Measurements from ENCODE around the gene S100A14.
"Not testable (repeated sequence)": the region's sequence is repeated elsewhere in the genome, so short reads cannot be mapped to it uniquely, and the experiment has no call there.

Gene S100A14

GRCh38 chr1:153614189-153614900 lies 1.8 kb downstream of the S100A14 start:
- DNase-seq = no peak

DNA sequence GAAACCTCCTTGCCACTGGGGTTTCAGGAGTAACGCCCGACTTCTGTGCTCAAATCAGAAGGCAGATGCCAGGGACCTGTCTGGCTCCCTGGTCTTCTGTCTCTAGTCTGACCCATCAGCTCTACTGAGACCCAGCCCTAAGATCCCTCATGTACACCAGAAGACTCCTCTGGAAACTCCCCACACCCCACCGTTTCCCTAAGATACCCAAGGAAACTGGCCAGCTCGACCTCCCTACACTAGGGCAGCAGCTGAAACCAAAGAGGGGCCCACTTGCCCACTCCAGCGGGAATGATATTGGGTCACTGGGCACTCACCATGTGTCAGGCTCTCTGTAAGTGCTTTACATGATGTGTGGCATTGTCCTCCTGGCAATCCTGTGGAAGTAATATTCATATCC lies 2.7 kb downstream of the S100A14 start:
- DNase-seq = no peak

DNA sequence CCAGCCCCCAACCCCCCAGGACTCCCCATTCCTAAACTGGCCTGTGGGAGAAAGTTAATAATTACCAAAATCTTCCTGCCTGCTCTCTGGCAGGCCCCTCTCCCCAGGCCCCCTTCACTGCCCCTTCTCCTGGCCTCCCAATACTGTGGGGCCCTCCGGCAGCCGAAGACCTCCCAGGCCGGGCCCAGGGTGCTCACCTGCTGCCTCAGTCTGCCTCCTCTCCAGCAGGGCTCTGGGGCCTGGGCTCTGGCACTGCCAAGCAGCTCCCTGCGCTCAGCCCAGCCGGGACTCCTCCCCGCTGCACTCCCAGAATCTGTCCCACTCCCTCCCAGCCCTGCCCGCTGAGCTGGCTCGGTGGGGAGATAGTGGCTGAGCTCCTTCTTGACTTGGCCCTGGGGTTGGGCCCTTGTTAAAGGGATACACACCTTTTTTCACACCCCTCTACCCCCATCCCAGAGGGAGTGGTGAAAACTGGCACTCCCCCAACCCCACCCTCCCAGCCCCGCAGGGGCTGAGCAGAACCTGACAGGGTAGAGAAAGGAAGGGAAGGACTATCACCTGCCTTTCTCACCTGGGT lies 3.3 kb downstream of the S100A14 start, which contains the start of gene S100A16:
TSS of gene S100A16 (minus strand) at position 383 of the 577 bp plus-strand sequence. CDS start 4,986 bp downstream, outside the sequence.
- DNase-seq = no peak

DNA sequence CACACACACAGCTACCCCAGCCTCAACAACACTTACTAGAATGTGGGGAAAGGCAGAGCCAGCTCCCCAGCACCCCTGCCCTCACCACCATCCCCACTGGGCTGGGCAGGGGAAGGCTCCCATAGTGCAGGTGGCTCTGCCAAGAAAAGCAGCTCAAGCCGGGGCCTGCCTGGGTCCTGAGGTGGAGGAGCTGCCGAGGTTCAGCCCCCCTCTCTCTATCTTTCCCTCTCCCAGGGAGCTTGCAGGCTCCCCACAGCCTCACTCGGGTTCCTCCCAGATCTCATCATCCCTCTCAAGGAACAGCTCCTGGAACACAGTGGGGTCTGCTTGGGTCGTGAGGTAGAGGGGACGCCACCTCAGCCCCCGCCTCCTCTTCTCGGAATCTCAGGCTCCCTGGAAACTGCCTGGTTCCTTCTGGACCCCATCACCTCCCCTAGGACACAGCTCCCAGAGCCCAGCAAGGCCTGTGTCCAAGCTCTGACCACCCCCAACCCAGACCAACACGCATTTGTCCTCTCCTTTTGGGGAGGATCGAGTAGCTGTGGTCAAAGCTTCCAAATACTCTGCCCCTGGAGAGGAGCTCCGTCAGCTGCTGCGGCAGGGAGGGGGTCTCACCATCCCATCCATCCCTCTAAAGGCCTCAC lies 3.9 kb downstream of the S100A14 start:
- no peak for DNase-seq

GRCh38 chr1:153611356-153611755 lies 4.8 kb downstream of the S100A14 start:
- no peak for DNase-seq

GRCh38 chr1:153610811-153611301 lies 5.3 kb downstream of the S100A14 start:
- no peak for DNase-seq

DNA sequence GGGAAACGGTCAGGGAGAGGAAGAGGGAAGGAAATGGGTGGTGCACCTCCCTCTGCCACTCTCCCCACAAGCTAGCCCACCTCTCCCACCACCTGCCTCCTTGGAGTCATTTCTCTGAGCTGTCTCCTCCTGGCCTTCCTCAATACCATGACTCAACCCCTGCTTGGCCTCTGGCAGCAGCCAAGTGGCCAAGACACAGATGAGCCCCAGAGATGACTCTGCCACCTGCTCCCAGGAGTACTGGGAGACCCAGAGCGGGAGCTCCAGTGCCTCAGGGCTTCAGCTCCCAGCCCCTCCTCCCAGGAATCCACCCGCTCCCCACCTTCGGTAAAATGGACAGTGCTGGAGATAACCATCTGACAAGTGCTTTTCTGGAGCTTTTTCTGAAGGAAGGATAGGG lies 5.8 kb downstream of the S100A14 start:
- no peak for DNase-seq

DNA sequence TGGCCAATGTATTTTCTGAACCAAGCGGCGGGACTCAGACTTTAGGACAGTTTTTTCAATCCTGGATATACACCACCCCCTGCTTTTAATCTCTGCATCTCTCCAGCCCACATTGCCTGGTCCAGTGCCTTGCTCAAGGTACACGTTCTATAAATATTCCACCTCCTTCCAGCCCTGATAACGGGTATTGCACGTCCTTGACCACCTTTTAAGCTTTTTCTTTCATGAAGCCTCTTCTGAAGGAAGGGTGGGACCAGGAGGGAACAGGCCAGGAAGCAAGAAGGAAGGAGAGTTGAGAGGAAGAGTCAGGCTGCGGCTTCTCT lies 6.6 kb downstream of the S100A14 start:
- no peak for DNase-seq

- DNase-seq = no peak
These were observed 7.2 kb downstream of the S100A14 start for GRCh38 chr1:153608742-153609584.

- no peak for DNase-seq
These were observed 7.9 kb downstream of the S100A14 start for GRCh38 chr1:153608089-153608682.

DNA sequence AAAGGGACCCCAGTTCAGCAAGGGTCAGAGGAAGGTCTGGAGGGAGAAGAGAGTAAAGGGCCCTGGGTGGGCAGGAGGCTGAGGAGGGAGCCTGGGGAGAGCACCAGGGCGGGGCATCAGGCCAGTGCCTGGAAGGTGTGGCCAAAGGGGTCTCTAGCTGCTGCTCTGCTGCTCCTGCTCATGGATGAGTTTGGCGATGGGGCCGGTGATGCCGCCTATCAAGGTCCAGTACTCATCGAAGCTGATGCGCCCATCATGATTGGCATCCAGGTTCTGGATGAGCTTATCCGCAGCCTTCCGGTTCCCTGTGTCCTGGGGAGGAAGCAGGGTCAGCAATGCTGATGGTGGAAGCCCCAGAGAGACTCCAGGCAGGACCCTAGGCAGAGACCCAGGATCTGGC lies 8.7 kb downstream of the S100A14 start:
- DNase-seq = no peak

- DNase-seq = no peak
These were observed 9.9 kb downstream of the S100A14 start for GRCh38 chr1:153606194-153606593.

DNA sequence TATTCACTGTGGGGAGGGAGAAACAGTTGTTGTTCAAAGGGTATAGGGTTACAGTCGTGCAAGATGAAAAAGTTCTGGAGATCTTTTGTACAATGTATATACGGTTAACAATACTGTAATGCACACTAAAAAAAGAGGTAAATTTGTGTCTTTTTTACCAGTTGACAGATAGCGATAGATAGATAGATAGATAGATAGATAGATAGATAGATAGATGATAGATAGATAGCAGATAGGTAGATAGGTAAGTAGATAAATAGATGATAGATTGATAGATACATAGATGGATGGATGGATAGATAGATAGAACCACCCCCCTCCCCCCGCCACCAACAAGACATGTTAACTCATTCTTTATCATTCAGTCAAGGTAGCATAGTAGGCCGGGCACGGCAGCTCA lies 13.4 kb downstream of the S100A14 start:
- no peak for DNase-seq

- DNase-seq = no peak
These were observed 16.3 kb downstream of the S100A14 start for GRCh38 chr1:153599847-153600246.

DNA sequence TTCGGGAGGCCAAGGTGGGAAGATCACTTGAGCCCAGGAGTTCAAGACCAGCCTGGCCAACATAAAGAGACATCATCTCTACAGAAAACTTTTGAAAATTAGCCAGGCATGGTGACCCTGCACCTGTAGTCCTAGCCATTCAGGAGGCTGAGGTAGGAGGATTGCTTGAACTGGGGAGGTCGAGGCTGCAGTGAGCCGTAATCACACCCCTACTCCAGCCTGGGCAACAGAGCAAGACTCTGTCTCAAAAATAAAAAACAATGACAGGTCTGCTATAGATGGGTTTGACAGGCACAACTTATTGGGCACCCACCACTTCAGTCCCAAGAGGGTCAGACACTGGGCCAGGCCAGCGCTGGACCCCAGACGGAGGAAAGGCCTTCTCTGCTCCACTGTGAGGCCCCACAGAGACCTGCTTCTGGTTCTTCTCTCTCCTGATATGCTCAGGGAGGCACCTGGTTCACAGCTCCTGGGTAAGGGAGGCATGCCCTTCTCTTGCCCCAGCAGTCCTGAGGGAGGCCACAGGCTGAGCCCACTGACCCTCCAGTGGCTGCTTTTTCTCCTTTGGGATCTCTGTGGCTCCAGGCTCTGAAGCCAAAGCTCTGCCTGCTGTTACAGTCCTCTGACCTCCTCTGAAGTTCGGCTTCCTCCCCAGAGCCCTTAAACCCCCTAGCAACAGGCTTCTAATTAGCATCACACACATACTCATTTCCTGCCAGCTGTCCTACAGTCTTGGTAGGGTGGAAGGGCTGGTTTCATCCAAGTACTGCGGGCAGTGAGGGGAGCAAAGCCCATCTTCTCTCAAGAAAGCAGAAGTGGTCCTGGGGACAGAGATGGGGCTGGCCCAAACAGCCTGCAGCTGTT lies 17.6 kb downstream of the S100A14 start:
- DNase-seq = no peak

DNA sequence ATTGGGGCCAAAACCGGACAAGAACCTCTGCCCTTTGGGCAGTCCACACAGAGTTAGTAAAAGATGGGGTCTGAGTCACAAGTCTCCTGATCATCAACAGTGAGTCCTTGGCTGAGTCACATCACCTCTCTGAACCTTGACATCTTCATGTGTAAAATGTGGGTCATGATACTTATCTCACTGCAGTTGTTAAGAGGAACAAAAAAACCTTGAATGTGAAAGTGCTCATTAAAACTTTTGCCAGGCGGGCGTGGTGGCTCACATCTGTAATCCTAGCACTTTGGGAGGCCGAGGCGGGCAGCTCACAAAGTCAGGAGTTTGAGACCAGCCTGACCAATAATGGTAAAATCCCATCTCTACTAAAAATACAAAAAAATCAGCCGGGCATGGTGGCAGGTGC lies 18.9 kb downstream of the S100A14 start:
- DNase-seq = no peak

- DNase-seq = no peak
These were observed 23.4 kb downstream of the S100A14 start for GRCh38 chr1:153592748-153593147.

- no peak for DNase-seq
These were observed 27.6 kb downstream of the S100A14 start for GRCh38 chr1:153588482-153588881.

DNA sequence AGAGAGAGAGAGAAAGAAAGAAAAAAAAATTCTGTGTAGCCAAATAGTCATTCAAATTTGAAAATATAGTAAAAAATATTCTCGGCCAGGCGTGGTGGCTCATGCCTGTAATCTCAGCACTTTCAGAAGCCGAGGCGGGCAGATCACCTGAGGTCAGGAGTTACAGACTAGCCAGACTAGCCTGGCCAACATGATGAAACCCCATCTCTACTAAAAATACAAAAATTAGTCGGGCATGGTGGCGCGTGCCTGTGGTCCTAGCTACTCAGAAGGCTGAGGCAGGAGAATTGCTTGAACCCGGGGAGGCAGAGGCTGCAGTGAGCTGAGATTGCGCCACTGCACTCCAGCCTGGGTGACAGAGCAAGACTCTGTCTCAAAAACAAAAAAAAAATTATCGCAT lies 28.1 kb downstream of the S100A14 start:
- DNase-seq = not testable (repeated sequence)

DNA sequence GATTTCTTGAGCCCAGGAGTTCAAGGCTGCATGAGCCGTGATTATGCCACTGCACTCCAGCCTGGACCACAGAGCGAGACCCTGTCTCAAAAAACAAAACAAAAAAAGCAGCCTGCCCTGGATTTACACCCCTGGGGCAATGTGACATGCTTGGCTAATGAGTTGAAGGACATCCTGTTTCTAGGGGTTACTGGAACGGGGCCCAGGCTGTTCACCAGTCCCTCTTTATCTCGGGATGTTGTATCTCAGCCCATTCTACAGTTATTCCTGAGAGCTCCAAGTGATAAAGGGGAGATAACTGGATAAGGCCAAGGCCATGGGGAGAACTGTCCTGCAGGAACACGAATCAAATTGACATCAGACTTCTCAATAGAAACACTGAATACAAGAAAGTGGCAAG lies 28.8 kb downstream of the S100A14 start:
- DNase-seq = no peak

DNA sequence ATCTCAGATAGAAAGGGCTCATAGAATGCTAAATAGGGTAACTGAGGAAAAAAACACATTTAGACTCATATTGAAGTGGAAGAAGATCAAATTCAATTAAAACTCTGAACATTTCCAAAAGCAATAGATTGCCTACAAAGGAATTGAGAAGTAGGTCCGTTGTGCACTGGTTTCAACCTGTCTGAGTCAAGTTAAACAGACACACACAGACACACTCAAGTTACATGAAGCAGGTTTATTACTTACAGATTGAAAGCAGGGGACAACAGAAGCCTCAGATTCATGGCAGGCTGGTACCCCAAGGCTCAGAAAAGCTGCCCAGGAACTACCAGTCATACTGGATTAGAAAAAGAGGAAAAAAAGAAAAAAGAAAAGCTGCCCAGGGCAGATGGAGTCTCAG lies 29.8 kb downstream of the S100A14 start:
- no peak for DNase-seq

DNA sequence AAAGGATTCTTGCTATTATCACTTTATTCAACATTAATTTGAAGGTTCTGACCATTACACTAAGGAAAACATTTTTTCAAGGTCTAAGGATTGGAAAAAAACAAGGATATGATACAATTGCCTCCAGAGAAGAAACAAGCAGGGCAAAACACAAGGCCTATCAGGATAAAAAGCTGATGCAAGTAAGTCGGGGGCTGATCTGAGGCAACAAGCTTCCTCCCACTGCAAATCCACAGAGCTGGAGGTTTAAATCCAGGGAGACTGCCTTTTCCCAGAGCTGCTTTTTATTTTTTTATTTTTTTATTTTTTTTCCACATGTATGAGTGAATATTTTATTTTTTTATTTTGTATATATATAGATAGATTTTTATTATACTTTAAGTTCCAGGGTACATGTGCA lies 31.1 kb downstream of the S100A14 start:
- DNase-seq = no peak
